DMS79 treated with DMSO at 0.1 percent for 48 hours (cell line): ENCODE measurements around the gene USP2.

Experiments
- DNase-seq: peaks from one replicate; lab custom pipeline; 2025; lab: John Stamatoyannopoulos, UW

USP2 gene

DNA sequence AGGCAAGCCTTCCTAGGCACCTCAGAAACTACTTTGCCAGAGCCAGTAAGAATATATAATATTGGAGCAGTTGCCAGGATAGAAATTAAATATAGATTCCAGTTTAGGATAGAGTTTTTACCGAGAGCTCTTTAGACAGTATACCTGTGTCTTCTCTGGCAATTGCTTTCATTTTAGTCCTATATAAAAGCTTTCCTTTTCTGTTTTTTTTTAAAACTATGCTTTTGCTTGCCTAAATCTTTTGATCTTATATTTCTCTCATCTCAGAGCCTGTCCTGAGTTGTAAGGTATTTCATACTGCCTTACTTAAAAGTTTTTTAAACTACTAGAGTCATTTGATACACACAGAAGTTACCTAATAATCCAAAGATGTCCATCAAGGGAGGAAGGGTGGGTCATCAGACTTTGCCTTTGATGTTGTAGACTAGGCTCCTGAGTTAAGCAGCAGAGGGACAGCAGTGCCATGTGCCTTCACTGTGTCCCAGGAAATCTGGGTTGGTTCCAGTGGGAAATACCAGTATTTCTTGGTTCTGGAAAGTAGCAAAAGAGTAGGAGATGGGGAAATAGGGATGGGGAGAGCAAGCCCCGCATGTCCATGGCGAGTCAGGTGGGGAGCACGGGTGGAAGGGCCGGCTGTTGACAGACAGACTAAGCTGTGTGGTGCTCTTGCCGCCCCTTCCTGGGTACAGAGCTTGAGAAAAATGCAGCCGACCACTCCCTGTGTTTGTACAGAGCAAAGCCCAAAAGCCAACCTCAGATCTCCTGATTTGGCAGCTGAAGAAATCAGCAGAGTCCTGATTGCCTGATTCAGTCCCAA, 75.7 kb downstream of the USP2 start:
- no peak for DNase-seq
